D721Med (cell line): ENCODE results near the gene LALBA.
"Not testable (repeated sequence)": the region's sequence is repeated elsewhere in the genome, so short reads cannot be mapped to it uniquely, and the experiment has no call there.

ENCODE experiments used
- DNase-seq: peaks from one replicate; pipeline ENCODE4 v3.0.0; 2011; ENCODE audit warnings: low spot score; ENCODE audit not compliant: insufficient read length
- FAIRE-seq: peaks from 2 replicates; lab custom pipeline; 2011; peaks lifted over from hg19 to GRCh38; lab: Jason Lieb, UNC
- CTCF ChIP-seq: IDR thresholded peaks from 2 replicates; pipeline ENCODE4 v1.5.1; 2012; ENCODE audit warnings: mild to moderate bottlenecking, control low read depth; ENCODE audit not compliant: insufficient read depth; ENCODE audit errors: missing control alignments

The LALBA gene

GRCh38 chr12:48556631-48557030, 13.2 kb downstream of the LALBA start:
- no peak for FAIRE-seq
- TF ChIP-seq CTCF: no peak
- no peak for DNase-seq

GRCh38 chr12:48553666-48554343, 16.0 kb downstream of the LALBA start:
- not testable (repeated sequence) for DNase-seq, FAIRE-seq

GRCh38 chr12:48551636-48552035, 18.2 kb downstream of the LALBA start:
- DNase-seq, FAIRE-seq: not testable (repeated sequence)

- not testable (repeated sequence) for DNase-seq, FAIRE-seq
Measured at GRCh38 chr12:48547012-48547411, 22.8 kb downstream of the LALBA start.

GRCh38 chr12:48545833-48546469, 23.9 kb downstream of the LALBA start:
- FAIRE-seq (no peak), DNase-seq (no peak)
- TF ChIP-seq CTCF: no peak

- peak; percentile 84 for TF ChIP-seq CTCF
- FAIRE-seq (no peak), DNase-seq (no peak)
Measured at GRCh38 chr12:48542300-48542928, 27.4 kb downstream of the LALBA start.

- no peak for DNase-seq
- no peak for FAIRE-seq
- TF ChIP-seq CTCF: no peak
Measured at GRCh38 chr12:48536602-48537001, 33.2 kb downstream of the LALBA start.

- FAIRE-seq: no peak
- TF ChIP-seq CTCF: no peak
- no peak for DNase-seq
Measured at GRCh38 chr12:48532601-48533000, 37.2 kb downstream of the LALBA start.
